OCI-LY7 (cell line): ENCODE data around the gene SLC6A7.

ENCODE experiments used
- CTCF ChIP-seq: fragments of 200-600 bp; sonication (generic); conservative IDR thresholded peaks from 2 replicates; pipeline ENCODE4 v1.5.1; 2014; ENCODE audit warnings: mild to moderate bottlenecking, antibody characterized with exemption, low read length, moderate library complexity, mixed read lengths
- EZH2phosphoT487 ChIP-seq: fragments of 200-600 bp; sonication (generic); IDR thresholded peaks from 2 replicates; pipeline ENCODE4 v1.6.1; 2018; ENCODE audit warnings: low read depth, borderline replicate concordance, mild to moderate bottlenecking, mixed run types, antibody characterized with exemption, low read length, moderate library complexity, mixed read lengths

GRCh38 chr5:150248946-150249345 is 59.1 kb downstream of the SLC6A7 start:
- TF ChIP-seq CTCF = no peak
- no peak for TF ChIP-seq EZH2phosphoT487
